T-helper 9 cell (primary cell): Measurements from ENCODE around the gene B4GALNT1.
"Not testable (repeated sequence)": the region's sequence is repeated elsewhere in the genome, so short reads cannot be mapped to it uniquely, and the experiment has no call there.

ENCODE experiments used
- DNase-seq: peaks from one replicate; pipeline ENCODE4 v3.0.0-alpha.2; 2020

The B4GALNT1 gene

DNA sequence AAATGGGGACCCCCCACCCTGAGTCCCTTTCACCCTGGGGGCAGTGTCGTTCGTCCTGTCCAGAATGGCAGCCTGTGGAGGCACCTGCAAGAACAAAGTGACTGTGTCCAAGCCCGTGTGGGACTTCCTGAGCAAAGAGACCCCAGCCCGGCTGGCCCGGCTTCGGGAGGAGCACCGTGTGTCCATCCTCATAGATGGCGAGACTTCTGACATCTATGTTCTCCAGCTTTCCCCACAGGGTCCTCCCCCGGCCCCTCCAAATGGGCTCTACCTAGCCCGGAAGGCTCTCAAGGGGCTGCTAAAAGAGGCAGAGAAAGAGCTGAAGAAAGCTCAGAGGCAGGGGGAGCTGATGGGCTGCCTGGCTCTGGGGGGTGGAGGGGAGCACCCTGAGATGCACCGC is 26.2 kb downstream of the B4GALNT1 start:
- no peak for DNase-seq

DNA sequence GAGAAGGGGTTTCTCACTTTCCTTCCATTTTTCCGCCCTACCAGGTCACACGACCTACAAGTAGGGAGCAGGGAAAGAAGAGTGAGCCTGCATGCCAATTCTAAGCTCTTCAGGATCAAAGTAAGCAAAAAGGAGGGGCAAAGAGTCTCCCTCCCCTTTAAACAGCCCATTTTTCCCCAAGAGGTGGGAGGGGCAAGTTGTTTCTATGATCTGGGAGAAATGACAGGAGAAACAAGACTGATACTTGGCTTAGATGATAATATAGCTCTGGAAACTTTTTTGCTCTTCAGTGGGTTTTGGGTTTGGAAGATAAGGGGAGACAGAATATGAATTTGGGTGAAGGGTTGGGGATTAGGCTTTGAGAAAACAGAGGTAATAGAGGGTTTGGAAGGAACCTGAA is 26.6 kb downstream of the B4GALNT1 start:
- no peak for DNase-seq

DNA sequence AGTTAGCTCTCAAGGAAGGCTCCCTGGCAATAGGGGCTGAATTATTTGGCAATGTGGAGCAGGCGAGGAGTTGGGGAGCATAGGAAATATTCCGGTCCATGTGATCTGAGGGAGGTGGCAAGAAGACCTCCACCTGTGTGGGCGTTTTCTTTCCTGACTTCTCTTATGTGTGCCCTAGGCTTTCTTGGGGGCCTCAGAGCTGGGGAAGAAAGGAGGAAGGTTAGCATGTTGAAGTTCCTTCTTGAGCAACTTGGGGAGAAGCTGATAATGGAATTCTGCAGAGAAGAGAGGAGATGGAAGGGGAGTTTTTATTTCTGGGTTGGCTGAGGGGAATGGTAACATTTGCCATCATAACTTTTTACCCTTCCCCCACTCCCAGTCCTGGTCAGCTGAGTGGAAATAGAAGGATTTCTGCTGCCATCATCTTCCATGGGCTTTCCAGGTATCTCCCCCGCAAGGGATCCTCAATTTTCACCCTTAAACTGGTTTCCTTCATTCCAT is 27.1 kb downstream of the B4GALNT1 start:
- no peak for DNase-seq

DNA sequence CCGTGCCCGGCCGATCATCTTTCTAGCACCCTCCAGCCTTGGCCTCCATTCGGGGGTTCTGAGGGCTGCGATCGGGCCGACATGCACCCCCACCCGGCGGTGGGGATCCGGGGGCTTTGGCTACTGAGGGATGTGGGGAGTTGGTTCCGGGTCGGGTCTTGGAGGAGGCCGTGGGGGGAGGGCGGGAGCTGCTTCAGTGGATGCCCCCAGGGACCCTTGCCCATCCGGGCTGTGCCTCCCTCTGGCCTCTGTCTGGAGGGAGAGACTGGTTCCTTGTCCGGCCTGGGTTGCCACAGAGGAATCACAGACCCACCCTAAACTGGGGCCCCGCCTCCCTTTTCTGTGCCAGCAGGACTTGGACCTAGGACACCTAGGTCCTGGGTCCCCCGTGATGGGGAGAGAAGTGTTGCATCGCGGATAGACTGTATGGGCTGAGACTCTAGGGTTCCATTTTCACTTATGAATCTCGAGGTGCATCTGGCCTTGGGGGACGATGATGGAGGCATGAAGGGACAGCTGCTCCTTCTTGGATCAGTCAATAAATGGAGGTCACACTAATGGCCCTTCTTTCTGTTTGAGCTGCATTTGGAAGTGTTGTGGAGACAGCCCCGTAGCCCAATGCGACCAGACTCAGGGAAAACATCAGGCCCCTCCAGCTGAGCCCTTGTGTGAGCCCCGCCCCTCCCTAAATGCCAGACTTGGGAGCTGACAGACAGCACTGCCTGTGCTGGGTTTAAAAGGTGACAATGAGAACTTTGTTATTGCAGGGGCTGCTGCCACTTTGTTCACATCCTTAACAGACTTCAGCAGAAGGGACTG is 27.8 kb downstream of the B4GALNT1 start:
- DNase-seq: no peak

DNA sequence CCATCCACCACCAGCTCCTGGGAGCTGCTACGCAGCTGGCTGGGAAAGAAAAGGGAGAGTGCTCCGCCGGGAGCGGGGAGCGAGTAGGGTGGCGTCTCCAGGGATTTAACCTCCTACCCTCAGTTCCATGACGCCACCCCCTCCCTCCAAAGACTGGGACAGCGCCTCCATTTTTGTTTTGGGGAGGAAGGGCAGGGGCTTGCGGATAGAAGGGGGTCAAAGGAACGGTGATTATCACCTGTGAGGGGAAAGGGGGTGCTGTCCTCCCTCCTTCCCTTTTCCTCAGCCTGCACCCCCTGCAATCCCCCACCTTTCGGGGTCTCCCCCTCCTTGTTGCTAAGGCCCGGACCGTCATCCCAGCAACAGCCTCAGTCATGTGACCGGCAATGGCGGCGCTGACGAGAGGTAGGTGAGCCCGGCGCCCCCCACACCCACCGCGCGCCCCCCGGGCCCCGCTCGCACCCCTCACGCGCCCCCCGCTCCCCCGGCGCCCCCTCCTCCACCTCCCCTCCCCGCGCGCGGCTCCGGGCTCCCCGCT is 28.5 kb downstream of the B4GALNT1 start, which contains the start of gene DTX3:
TSS of gene DTX3 (plus strand) at position 371 of the 538 bp plus-strand sequence. CDS start 1,694 bp downstream, outside the sequence.
- DNase-seq: no peak

DNA sequence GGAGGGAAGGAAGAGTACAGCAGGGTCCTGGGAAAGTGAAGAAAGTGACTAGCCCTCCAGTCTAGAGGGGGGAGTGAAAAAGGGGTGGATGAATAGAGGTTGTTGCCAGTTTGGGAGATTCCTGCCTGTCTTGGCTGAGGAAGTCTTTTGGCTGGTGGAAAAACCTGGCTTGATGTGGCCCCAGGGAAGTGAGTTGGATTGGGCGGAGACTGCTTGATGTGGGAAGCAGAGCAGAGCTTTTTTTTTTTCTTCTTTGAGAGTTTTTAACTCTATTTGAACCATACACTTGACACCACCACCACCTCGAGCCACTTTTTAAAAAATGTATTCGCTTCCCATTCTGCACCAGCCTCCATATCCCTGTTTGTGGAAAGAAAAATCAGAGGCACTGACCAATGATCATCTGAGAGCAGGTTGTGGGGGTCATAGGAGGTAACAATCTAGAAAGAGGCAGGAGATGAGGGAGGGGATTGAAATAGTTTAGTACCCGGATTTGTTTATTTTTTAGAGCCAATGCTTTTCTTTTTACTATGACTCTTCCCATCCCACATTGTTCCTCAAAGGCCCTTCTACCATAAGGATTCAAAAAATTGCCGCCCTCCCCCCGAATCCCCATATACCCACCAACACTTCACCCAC is 29.1 kb downstream of the B4GALNT1 start:
- DNase-seq: no peak

DNA sequence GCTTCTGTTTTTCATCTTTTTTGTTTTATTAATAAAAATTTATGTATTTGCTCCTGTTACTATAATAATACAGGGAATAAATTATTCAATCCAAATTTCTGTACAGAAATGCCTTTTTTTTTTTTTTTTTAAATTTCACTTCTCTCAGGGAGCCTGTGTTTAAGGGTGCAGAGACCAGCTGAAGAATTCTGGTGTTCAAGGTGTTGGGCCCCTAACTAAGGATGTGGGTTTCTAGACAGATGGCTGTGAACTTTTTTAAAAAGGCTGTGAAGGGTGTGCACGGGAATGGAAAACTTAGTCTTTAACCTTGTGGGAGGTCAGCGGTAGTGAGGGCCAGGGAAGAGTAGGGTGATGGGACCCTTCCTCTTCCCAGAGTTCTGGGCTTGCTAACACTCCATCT is 29.7 kb downstream of the B4GALNT1 start:
- DNase-seq: no peak

DNA sequence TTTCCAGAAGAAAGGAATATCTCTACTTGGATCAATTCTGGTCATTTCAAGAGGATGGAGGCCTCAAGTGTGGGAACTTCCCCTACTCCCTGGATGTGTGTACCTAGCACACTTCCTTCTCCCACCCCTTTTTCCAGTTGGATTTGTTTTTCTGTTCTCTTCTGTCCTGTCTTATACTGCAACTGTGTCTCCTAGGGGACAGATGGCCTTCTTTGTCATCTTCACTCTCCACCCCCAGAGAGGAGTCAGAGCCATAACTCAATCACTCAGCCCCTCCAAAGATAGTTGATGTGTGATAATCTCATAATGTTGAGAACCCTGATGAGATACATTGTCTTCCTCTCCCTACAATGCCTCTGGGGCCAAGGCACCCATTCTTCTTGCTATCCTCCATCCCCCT is 30.5 kb downstream of the B4GALNT1 start:
- no peak for DNase-seq

DNA sequence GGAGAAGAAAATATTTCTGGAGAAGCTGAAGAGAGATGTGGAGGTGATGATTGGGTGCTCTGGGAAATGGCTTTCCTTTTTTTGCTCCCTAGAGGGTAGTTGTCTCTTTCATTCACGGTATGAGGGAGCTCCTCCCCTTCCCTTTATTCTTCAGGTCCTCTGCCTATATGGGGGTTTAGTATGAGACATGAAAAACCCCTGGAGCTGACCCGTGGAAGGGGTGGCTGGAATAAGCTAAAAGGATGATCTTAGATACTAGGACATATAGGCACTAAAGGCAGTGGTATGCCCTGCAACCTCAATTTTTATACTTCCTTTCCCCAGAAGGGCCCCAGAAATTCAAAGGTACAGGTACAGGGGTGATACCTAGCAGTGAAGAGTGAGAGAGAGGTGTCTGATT is 32.6 kb downstream of the B4GALNT1 start:
- DNase-seq: no peak

DNA sequence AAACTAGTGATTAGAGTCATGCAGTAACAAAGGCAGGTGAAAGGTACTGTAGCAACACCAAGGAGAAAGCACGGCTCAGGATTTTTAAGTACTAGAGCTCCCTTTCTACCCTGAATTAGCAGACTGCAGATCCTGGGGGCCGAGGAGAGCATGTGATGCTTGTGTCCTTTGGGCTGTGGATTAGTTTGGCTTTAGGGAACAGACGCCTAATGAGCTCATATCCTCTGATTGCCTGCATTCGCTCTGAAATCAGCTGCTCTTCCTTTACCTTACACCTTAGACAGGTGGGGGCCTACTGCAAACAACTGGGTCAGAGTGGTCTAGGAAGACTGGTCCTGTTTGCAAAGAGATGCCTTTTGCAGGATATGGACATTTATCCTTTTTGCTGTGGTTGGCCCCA is 39.8 kb downstream of the B4GALNT1 start:
- no peak for DNase-seq

DNA sequence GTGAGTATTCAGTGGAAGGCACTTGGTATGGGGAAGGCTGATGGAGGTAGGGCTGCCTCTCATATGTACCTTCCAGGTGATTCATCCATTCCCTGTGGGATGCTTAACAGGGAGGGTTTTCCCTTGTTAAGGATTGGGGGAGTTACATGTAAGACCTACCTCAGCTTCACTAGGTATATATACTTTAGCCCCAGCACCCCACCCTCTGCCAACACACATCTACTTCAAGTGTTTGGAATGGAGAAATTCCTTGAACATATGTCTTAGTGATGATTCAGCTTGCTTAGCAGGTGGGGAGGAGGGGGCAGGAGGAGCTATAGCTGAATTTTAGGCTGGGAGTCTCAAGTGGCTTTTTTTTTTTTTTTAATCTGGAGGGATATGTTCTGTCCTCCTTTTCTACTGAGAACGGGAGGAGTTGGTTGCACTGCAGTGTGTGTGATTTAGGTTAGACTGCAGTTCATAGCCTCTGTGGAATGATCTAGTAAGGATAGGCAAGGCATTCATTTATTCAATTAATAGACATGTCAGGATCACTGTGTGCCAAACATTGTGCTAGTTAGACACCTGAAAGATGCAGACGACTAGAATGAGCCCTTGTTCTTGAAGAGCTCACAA is 40.3 kb downstream of the B4GALNT1 start:
- no peak for DNase-seq

DNA sequence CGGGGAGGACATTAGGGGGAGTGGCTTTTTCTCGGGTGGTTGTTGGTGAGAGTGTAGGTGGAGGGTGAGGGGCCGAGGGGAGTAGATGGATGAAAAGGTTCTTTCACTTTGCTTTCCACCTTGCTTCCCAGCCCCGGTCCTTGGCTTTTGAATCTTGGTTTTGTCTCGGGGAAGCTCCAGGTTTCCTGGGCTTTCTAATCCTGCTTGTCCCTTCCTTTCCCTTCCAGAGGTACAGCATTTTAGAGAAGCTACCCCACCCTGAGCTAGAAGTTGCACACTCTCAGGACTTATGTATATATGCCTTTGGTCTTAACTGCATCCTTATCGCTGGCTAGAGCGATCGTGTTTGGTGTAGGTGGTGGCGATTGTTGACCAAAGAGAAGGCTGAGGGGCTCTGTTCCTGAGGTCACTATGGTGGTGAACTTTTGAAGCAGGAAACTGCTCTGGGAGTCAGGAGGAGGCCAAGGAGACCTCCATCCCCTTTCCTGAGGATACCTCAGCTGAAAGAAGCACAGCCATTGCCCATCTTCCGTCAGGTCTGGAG is 41.1 kb downstream of the B4GALNT1 start:
- DNase-seq: no peak

DNA sequence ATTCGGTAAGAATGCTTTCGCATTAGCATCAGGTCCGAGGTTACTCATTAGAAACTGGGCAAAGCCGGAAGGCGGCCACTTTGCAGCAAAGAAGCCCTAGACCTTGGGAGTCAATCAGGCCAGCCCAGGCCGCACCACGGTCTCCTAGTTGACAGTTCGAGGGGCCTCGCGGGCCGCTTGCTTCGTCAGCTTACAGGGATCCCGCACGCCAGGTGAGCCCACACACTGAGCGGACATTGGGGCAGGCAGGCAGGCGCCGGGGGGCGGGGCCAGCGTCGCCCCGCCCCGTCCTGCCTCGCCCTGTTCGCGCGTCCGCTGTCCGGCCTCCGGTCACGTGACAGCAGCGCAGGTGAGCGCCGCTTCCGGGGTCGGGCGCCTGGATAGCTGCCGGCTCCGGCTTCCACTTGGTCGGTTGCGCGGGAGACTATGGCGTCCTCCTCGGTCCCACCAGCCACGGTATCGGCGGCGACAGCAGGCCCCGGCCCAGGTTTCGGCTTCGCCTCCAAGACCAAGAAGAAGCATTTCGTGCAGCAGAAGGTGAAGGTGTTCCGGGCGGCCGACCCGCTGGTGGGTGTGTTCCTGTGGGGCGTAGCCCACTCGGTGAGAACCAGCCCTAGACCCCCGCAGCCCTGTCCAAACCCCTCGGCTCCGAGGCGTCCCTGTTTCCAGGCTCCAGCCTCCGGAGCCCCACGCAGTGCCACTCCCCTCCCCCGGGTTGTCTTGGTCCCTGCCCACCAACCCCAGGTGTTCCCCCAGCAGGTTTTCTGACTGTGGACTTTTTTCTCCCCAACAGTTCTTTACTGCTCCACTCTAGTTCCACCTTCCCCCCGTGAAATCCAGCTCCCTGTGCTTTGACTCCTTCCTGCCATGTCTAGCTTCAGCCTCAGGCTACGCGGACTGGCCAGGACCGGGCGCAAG is 41.9 kb downstream of the B4GALNT1 start, which contains the start of gene PIP4K2C:
TSS of gene PIP4K2C (plus strand) at position 329 of the 918 bp plus-strand sequence. CDS start at position 427, 98 bp downstream.
- DNase-seq: peak; percentile 66

DNA sequence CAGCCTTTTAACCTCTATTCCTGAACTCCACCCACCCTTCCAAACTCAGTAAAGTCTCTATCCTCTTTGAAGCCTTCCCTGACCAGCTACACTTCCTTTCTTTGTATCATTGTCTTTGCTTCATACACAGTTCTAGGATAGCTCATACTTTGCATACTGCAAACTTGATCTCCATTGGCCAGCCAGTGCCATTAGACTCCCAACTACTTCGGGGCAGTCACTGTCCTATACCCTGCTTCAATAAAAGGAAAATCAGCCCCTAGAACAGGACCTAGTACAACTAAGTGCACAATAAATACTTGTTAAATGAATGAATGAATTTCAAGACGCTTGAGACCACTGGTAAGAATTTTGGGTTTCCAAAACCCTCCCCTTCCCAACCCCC is 42.5 kb downstream of the B4GALNT1 start:
- no peak for DNase-seq

DNA sequence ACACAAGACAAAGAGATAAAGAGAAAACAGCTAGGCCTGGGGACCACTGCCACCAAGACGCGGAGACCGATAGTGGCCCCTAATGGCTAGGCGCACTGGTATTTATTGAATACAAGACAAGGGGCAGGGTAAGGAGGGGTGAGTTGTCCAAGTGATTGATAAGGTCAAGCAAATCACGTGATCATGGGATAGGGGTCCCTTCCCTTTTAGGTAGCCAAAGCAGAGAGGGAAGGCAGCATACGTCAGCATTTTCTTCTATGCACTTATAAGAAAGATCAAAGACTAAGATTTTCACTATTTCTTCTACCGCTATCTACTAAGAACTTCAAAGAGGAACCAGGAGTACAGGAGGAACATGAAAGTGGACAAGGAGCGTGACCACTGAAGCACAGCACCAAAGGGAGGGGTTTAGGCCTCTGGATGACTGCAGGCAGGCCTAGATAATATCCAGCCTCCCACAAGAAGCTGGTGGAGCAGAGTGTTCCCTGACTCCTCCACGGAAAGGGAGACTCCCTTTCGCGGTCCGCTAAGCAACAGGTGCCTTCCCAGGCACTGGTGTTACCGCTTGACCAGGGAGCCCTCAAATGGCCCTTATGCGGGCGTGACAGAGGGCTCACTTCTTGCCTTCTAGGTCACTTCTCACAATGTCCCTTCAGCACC is 43.9 kb downstream of the B4GALNT1 start:
- not testable (repeated sequence) for DNase-seq

DNA sequence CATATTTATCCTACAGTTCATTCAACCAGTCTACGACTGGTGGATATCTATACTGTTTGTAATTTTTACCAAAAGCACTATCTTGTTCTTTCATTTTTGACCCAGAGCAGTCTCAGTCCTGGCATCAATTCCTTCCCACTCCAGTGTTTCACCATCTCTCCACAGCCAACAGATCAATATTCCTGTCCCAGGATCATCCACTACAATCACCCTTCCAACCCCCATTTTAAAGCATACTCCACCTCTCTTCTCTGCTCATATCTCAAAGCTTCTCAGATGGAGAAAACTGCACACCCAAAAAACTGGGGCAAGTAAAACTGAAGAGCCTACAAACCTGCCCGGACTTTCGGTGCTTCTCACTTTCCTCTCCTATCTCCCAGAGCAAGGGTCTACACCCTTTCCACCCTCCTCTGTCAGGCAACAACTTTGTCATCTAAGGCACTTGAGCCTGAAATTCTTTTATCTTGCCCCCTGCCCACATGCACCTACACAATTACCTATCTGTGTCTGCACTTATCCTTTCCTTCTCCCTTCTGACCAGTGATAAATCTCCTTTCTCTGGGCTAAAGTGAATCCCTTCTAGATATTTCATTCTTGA is 46.1 kb downstream of the B4GALNT1 start:
- DNase-seq: no peak

DNA sequence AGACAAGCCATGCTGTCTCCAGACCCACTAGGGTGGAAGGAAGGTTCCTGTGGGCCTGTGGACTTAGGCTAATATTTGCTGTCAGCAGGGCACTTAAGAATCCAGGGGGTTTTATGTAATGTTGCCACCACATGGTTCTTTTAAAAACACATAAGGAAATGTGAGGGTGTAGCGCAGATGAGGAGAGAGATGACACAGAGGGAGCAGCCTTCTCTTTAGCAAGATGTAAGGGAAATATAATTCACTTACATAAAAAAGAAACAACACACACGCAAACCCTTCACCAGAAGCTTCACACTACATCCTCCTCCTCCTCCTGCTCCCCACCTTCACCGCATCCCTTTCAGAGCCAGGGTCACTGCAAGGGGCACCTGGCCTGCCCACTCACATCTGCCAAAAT is 46.9 kb downstream of the B4GALNT1 start:
- no peak for DNase-seq

DNA sequence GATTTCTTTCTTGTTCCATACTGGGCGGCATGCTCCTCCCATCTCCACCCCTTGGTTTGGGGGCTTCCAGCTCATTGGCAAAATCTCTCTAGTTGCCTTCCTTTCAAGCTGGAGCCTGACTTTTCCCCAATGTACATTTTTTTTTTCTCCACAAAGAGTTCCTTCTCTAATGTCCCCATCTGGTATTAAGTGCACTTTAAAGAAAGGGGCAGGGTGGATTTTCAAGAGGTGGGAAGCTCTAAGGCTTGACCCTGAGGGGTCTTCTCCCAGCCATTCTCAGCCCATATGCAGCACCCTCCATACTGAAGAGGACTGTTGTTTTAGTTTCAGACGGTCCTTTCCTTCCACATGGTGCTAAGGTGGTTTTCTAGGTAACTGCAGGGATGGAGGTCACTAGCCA is 47.8 kb downstream of the B4GALNT1 start:
- no peak for DNase-seq

DNA sequence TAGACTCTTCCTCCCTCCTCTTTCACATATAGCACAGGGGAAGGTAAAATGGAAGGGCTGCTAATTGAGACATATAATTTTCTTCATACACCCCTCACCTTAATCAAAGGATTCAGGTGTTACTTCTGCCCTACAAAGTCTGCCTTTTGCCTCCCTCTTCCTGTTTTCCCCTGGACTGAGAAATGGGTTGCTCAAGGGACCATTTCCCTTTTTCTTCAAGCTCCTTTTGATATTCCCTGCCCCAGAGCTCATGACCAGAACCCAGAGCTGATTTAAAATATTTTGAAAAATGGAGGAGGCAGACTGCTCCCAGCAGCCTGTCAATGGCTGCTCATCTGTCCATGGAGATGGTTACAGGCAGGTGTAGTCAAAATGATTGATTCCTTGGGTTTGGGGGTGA is 48.3 kb downstream of the B4GALNT1 start:
- DNase-seq: no peak

DNA sequence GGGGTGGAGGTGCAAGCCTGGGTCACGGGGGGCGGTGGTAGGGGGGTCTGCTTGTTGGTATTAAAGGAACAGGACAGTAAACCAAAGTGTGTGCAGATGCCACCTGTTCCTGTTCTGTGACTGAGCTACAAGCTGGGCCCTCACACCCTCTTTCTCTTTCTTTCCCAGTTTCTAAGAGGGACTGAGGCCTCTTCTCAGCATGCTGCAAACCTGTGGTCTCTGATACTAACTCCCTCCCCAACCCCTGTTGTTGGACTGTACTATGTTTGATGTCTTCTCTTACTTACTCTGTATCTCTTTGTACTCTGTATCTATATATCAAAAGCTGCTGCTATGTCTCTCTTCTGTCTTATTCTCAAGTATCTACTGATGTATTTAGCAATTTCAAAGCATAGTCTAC is 49.0 kb downstream of the B4GALNT1 start:
- DNase-seq: no peak
